ENCODE measurements around the gene COX4I1.
A peak's percentile ranks its signal among the peaks of the same experiment; 100 is the strongest.
"Not testable (repeated sequence)": the region's sequence is repeated elsewhere in the genome, so short reads cannot be mapped to it uniquely, and the experiment has no call there.

Gene COX4I1

DNA sequence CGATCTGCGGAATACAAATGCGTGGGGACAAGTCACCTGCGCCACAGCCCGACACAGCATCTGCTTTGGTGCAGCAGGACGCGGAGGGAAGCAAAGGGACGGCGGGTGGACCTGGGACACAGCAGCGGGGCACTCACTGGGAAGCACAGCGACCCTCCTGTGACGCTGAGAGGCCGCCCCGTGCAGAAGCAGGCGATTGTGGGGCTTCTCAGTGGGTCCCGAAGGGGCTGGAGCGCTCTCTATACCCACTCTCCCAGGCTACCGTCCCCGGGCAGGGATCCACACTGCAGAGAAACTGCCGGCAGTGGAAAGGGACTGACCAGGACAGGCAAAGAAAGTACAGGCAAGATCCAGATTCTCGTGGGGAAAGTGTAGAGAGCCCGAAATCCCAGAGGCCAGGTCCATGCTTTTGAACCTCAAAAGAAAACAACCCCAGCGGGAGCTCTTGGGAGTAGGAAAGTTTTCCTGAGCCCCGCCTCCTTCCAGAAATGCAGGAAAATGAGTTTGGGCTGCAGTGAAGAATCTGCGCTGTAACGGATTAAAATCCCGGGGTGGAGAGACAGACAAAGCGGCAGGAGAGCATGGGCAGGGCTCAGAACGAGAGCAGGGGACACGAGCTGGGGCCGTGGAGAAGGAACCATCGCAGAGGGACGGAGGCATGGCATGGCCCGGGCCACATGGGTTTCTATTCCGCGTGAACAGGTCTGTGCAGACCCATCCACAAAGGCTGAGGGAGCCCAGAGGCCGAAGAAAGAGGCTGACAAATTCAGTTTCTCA lies 12.7 kb downstream of the COX4I1 start:
- Histone ChIP-seq H3K4me3 (ENCODE audit: low read depth, low read length) (0 out of 2 replicates have a peak overlapping the region, but pooled peaks have one; percentile 10), H3K27me3 (ENCODE audit: insufficient read depth, low read length) (peaks cover 43% of the 10 kb centered on the region), H3K36me3 (ENCODE audit: insufficient read depth, low read length) (no peaks in the 10 kb centered on the region), H3K79me2 (ENCODE audit: control insufficient read depth, insufficient read depth, low read length, unreplicated experiment) (no peaks in the 10 kb centered on the region), H2AFZ (ENCODE audit: low read length, unreplicated experiment) (no peak overlapping the region), H3K4me1 (ENCODE audit: control insufficient read depth, insufficient read depth, low read length, unreplicated experiment) (no peaks in the 10 kb centered on the region), H3K27ac (ENCODE audit: low read depth, low read length) (no peak overlapping the region)

DNA sequence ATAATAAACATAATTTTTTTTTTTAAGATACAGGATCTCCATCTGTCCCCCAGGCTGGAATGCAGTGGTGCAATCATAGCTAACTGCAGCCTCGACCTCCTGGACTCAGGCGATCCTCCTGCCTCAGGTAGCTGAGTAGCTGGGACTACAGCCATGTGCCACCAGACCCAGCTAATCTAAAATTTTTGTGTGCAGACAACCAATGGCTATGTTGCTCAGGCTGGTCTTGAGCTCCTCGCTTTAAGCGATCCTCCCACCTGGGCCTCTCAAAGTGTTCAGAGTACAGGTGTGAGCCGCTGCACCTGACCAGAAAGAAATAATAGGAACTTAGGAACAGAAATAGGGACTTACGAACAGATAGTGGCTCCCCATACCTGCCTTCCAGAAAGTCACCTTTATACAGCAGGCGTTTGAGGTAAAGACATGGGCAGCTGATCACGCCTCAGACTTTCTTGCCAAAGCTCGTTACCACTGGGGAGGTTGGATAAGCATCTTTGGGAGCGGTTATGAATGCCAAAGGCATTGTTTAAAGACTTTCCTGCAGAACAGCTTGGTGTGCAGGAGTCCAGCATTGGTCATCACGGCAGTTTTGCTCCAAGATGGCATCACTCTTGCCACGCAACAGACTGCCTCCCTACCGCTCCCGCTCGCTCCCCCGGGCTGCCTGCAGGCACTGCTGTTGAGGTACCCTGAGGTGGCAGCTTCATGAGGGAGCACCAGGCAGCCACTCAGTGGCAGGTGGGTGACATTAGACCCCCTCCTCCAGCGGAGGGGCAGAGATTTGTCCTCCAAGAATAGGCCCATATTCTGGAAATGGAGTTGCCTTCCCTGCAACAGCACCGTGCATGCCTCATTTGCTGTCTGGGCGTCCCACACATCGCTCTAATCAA lies 13.6 kb downstream of the COX4I1 start:
- Histone ChIP-seq H3K4me1 (ENCODE audit: control insufficient read depth, insufficient read depth, low read length, unreplicated experiment) (no peaks in the 10 kb centered on the region), H3K4me3 (ENCODE audit: low read depth, low read length) (no peak overlapping the region), H3K79me2 (ENCODE audit: control insufficient read depth, insufficient read depth, low read length, unreplicated experiment) (no peaks in the 10 kb centered on the region), H3K27me3 (ENCODE audit: insufficient read depth, low read length) (peaks cover 49% of the 10 kb centered on the region), H3K36me3 (ENCODE audit: insufficient read depth, low read length) (no peaks in the 10 kb centered on the region), H2AFZ (ENCODE audit: low read length, unreplicated experiment) (no peak overlapping the region), H3K27ac (ENCODE audit: low read depth, low read length) (no peak overlapping the region)

DNA sequence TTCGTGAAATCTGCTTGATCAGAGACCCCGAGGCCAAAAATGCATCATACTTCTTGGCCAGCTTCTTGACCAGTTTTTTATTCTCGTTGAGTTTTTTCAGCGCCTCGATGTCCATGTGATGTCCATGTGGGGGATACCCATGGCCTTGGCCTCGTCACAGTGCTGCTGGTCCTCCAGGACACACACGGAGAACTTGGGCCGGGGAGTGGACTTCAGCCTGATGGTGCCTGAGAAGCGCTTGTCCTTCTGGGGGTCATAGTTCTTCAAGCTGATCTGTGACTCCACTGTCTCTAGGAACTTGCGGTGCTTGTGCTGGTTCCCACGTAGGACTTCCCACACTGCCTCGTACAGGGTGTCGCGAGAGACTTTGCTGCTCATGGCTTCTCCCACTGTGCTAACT lies 16.7 kb downstream of the COX4I1 start:
- no peak overlapping the region for H3K27ac ChIP-seq (ENCODE audit: low read depth, low read length)
- H2AFZ ChIP-seq (ENCODE audit: low read length, unreplicated experiment) = no peak overlapping the region
- peaks cover 65% of the 10 kb centered on the region for H3K27me3 ChIP-seq (ENCODE audit: insufficient read depth, low read length)

DNA sequence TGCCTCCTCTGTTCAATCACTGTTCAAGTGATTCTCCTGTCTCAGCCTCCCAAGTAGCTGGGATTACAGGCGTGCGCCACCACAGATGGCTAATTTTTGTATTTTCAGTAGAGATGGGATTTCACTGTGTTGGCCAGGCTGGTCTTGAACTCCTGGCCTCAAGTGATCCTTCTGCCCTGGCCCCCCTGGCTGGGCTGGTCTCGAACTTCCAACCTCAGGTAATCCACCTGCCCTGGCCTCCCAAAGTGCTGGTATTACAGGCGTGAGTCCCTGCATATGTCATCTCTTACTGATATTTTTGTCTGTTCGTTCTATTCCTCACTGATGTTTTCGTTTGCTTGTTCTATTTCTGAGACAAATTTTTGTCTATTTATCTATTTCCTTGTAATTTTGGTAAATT lies 17.7 kb downstream of the COX4I1 start:
- H3K79me2 ChIP-seq (ENCODE audit: control insufficient read depth, insufficient read depth, low read length, unreplicated experiment); H3K27ac ChIP-seq (ENCODE audit: low read depth, low read length): not testable (repeated sequence)
- peaks cover 58% of the 10 kb centered on the region for H3K27me3 ChIP-seq (ENCODE audit: insufficient read depth, low read length)

More for the DNA sequence above, 16.7 kb downstream of the COX4I1 start:
- Histone ChIP-seq H3K4me3 (ENCODE audit: low read depth, low read length) (no peak overlapping the region), H3K4me1 (ENCODE audit: control insufficient read depth, insufficient read depth, low read length, unreplicated experiment) (no peaks in the 10 kb centered on the region), H3K36me3 (ENCODE audit: insufficient read depth, low read length) (no peaks in the 10 kb centered on the region), H3K79me2 (ENCODE audit: control insufficient read depth, insufficient read depth, low read length, unreplicated experiment) (no peaks in the 10 kb centered on the region)

DNA sequence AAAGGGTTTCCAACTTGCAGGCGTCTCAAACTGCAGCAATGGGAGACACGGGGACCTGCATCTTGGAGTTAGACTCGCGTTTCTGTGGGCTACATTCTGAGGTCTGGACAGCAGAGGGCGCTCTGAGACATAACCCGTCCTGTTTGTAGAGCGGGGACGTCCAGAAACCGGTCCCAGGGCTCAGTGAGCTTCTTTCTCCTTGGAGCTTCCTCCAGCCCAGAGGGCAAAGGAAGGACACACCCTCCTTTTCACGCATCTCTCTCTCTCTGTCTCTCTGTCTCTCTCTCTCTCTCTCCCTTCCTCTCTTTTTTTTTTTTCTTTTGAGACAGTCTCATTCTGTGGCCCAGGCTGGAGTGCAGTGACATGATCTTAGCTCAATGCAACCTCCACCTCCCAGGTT lies 19.8 kb downstream of the COX4I1 start:
- H3K4me3 ChIP-seq (ENCODE audit: low read depth, low read length) = no peak overlapping the region
- no peak overlapping the region for H3K27ac ChIP-seq (ENCODE audit: low read depth, low read length)
- peaks cover 40% of the 10 kb centered on the region for H3K27me3 ChIP-seq (ENCODE audit: insufficient read depth, low read length)
- H3K79me2 ChIP-seq (ENCODE audit: control insufficient read depth, insufficient read depth, low read length, unreplicated experiment) = no peaks in the 10 kb centered on the region
- H2AFZ ChIP-seq (ENCODE audit: low read length, unreplicated experiment) = no peak overlapping the region
- H3K36me3 ChIP-seq (ENCODE audit: insufficient read depth, low read length) = no peaks in the 10 kb centered on the region
- no peaks in the 10 kb centered on the region for H3K4me1 ChIP-seq (ENCODE audit: control insufficient read depth, insufficient read depth, low read length, unreplicated experiment)

More for the DNA sequence above, 17.7 kb downstream of the COX4I1 start:
- not testable (repeated sequence) for H3K36me3 ChIP-seq (ENCODE audit: insufficient read depth, low read length); H2AFZ ChIP-seq (ENCODE audit: low read length, unreplicated experiment); H3K4me1 ChIP-seq (ENCODE audit: control insufficient read depth, insufficient read depth, low read length, unreplicated experiment); H3K4me3 ChIP-seq (ENCODE audit: low read depth, low read length)

DNA sequence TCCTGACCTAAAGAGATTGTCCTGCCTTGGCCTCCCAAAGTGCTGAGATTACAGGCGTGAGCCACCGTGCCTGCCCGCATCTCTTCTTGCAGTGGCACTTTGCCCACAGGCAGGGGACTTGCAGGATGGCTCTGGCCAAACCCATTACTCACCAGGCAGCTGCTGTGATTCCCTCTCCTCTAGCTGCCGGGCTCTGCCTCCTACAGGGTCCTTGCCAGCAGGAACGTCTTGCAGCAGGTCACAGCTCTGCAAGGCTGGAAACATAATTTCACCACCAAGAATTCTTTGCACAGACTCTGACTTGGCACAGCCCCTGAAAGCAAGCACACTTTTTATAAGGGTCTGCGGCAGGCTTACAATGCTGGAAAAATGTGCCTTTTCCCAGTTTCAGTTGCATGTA lies 20.3 kb downstream of the COX4I1 start:
- H2AFZ ChIP-seq (ENCODE audit: low read length, unreplicated experiment) = no peak overlapping the region
- H3K36me3 ChIP-seq (ENCODE audit: insufficient read depth, low read length) = no peaks in the 10 kb centered on the region
- H3K4me3 ChIP-seq (ENCODE audit: low read depth, low read length) = no peak overlapping the region
- no peaks in the 10 kb centered on the region for H3K79me2 ChIP-seq (ENCODE audit: control insufficient read depth, insufficient read depth, low read length, unreplicated experiment)
- no peaks in the 10 kb centered on the region for H3K4me1 ChIP-seq (ENCODE audit: control insufficient read depth, insufficient read depth, low read length, unreplicated experiment)
- H3K27ac ChIP-seq (ENCODE audit: low read depth, low read length) = no peak overlapping the region
- peaks cover 35% of the 10 kb centered on the region for H3K27me3 ChIP-seq (ENCODE audit: insufficient read depth, low read length)

DNA sequence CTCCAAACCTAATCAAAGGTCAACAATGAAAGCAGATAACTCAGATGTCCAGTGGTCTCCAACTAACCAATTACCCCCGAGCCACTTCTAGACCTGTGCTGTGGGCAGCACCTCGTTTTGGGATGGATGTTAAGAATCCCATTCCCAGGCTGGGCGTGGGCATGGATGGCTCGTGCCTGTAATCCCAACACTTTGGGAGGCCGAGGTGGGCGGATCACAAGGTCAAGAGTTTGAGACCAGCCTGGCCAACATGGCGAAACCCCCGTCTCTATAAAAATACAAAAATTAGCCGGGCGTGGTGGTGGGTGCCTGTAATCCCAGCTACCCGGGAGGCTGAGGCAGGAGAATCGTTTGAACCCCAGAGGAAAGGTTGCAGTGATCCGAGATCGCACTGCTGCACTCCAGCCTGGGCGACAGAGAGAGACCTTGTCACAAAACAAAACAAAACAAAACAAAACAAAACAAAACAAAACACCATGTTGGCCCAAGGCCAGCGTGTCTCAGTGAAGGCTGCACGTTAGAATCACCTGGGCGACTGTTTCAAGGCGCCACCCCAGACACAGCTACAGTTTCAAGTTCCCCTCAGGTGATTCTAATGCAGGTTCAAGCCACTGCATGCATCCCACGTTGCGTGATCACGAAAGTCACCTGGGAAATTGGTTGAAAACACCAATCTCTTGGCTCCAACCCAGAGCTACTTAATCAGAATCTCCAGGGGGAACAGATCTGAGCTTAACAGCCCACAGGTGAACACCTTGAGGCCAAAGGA lies 21.3 kb downstream of the COX4I1 start:
- H3K36me3 ChIP-seq (ENCODE audit: insufficient read depth, low read length) = no peaks in the 10 kb centered on the region
- no peaks in the 10 kb centered on the region for H3K4me1 ChIP-seq (ENCODE audit: control insufficient read depth, insufficient read depth, low read length, unreplicated experiment)
- H3K27me3 ChIP-seq (ENCODE audit: insufficient read depth, low read length) = peaks cover 28% of the 10 kb centered on the region
- no peaks in the 10 kb centered on the region for H3K79me2 ChIP-seq (ENCODE audit: control insufficient read depth, insufficient read depth, low read length, unreplicated experiment)
- H2AFZ ChIP-seq (ENCODE audit: low read length, unreplicated experiment) = no peak overlapping the region
- no peak overlapping the region for H3K27ac ChIP-seq (ENCODE audit: low read depth, low read length)
- no peak overlapping the region for H3K4me3 ChIP-seq (ENCODE audit: low read depth, low read length)

DNA sequence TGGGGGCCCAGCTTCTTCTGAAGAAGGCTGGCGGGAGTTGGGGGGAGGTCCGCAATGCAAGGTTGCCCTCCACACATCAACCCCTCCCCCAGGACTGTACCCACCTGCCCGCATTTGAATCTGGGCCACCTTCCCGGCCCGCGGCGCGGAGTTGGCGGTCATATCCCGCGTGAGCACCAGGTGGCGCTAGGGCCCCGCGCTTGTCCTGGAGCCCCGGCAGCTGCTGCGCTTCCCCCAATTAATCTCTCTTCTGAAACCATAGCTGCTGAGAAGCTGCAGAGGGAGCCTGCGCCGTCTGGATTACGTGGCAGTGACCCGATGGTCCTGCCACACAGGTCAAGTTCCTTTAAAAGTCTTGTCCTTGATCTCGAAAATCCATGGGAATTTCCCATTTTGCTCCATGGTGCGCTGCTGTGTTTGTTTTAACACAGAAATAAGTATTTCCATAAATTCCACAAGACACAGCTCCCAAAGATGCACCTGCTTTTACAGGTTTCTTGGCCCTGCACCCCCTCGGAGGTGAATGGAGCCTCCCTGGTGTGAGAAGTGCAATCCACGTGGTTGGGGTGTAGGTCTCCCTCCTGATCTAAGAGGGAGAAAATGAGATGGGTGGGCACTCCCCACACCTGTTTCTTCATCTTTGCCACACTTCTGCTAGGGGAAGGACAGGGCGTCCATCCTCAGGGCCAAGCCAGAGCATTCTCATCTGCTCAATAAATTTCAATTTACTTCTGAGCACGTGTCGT lies 22.1 kb downstream of the COX4I1 start:
- Histone ChIP-seq H2AFZ (ENCODE audit: low read length, unreplicated experiment) (no peak overlapping the region), H3K36me3 (ENCODE audit: insufficient read depth, low read length) (no peaks in the 10 kb centered on the region), H3K27ac (ENCODE audit: low read depth, low read length) (no peak overlapping the region), H3K4me3 (ENCODE audit: low read depth, low read length) (no peak overlapping the region), H3K27me3 (ENCODE audit: insufficient read depth, low read length) (peaks cover 29% of the 10 kb centered on the region), H3K79me2 (ENCODE audit: control insufficient read depth, insufficient read depth, low read length, unreplicated experiment) (no peaks in the 10 kb centered on the region), H3K4me1 (ENCODE audit: control insufficient read depth, insufficient read depth, low read length, unreplicated experiment) (no peaks in the 10 kb centered on the region)

DNA sequence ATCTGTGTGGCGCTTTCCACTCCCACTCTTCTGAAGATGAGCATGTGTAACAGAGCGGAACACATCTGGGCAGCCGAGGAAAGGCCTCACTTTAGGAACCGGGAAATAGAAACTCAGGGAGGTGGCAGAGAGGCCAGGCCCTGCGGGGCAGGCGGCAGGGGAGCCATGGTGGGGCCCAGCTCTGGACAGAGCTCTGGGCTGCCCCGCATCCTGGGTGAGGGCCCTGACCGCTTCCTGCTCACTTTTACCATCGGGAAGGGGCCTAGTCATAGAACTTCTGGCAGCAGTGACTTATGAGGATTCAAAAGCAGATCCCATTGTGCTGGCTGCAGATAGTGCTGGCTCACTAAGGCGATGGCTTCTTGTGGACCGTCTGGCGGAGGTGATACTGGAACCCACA lies 22.6 kb downstream of the COX4I1 start:
- Histone ChIP-seq H3K4me3 (ENCODE audit: low read depth, low read length) (no peak overlapping the region), H3K4me1 (ENCODE audit: control insufficient read depth, insufficient read depth, low read length, unreplicated experiment) (no peaks in the 10 kb centered on the region), H3K79me2 (ENCODE audit: control insufficient read depth, insufficient read depth, low read length, unreplicated experiment) (no peaks in the 10 kb centered on the region), H3K27me3 (ENCODE audit: insufficient read depth, low read length) (peaks cover 33% of the 10 kb centered on the region), H3K27ac (ENCODE audit: low read depth, low read length) (no peak overlapping the region), H3K36me3 (ENCODE audit: insufficient read depth, low read length) (no peaks in the 10 kb centered on the region), H2AFZ (ENCODE audit: low read length, unreplicated experiment) (no peak overlapping the region)

DNA sequence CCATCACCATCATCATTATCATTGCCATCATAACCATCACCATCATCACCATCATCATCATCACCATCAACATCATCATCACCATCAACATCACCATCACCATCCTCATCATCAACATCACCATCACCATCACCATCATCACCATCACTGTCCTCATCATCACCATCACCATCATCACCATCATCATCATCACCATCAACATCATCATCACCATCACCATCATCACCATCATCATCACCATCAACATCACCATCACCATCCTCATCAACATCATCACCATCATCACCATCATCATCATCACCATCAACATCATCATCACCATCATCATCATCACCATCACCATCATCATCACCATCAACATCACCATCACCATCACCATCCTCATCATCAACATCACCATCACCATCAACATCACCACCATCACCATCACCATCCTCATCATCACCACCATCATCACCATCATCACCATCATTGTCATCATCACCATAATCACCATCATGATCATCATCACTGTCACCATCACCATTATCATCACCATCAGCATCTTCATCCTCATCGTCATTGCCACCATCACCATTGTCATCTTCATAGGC lies 23.9 kb downstream of the COX4I1 start:
- Histone ChIP-seq H3K79me2 (ENCODE audit: control insufficient read depth, insufficient read depth, low read length, unreplicated experiment) (no peaks in the 10 kb centered on the region), H3K4me3 (ENCODE audit: low read depth, low read length) (no peak overlapping the region), H3K4me1 (ENCODE audit: control insufficient read depth, insufficient read depth, low read length, unreplicated experiment) (no peaks in the 10 kb centered on the region), H3K27ac (ENCODE audit: low read depth, low read length) (no peak overlapping the region), H2AFZ (ENCODE audit: low read length, unreplicated experiment) (no peak overlapping the region), H3K27me3 (ENCODE audit: insufficient read depth, low read length) (peaks cover 29% of the 10 kb centered on the region), H3K36me3 (ENCODE audit: insufficient read depth, low read length) (no peaks in the 10 kb centered on the region)
